Medulla oblongata (tissue), 1 donor: ENCODE measurements around the gene B3GNT8.
"Not testable (repeated sequence)": the region's sequence is repeated elsewhere in the genome, so short reads cannot be mapped to it uniquely, and the experiment has no call there.

Experiments used
- DNase-seq: peaks from one replicate; pipeline ENCODE4 v3.0.0-alpha.2; 2015; ENCODE audit errors: extremely low spot score

Gene B3GNT8

GRCh38 chr19:41426952-41427646, at the start of gene B3GNT8:
TSS of gene B3GNT8 (minus strand) at chr19:41427374. CDS start at chr19:41426778, 596 bp downstream.
- DNase-seq = peak; percentile 41

DNA sequence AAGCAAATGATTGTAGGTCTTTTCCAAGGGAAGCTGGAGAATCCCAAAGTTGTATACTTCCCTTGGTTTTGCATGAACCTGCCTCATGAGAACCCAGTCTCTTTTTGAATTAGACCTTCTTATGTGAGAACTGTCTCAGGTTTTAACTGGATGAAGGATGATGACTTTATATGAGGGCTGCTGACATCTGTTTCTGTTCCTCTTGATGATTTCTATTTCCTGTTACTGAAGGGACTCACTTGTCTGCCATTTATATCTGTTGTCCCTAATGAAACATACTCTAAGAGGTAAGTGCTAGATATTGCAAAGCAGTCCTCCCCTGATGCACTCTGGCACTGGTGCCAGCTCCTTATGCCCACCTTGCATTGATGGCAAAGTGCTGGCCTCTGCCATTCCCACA, 49.4 kb upstream of the B3GNT8 start:
- no peak for DNase-seq

DNA sequence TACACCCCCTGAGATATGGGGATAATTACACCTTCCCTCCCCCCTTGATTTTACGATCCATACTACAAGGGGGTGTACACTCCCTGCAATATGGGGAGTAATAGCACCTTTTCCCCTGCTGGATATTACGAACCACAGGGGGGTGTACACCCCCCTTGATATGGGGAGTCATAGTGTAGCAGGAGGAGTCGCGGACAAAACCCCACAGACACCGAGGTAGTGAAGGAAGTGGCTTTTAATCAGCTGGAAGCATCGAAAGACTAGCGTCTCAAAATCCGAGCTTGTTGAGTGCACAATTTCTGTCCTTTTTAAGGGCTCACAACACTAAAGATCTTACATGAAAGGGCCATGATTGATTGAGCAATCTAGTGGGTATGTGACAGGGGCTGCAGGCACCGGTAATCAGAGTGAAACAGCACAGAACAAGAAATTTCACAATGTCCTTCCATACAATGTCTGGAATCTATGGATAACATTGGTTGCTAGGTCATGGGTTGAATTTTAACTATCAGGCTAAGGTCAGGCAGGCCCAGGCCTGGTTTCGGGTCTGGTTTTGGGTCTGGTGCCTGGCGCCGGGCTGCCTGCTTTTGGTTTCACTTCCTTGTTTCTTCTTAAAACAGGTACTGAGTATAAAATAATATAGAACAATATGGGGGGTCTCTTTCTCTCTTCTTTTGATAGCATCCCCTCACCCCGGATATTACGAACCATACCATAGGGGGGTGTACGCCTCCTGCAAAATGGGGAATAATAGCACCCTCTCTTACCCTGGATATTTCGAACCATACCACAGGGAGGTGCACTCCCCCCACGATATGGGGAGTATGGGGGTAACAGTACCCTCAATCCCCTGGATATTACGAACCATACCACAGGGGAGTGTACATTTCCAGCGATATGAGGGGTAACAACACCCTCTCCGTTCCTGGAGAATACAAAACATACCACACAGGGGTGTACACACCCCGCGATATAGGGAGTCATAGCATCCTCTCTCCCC, 36.4 kb upstream of the B3GNT8 start:
- not testable (repeated sequence) for DNase-seq

- DNase-seq = no peak
These were observed 35.3 kb upstream of the B3GNT8 start for GRCh38 chr19:41462497-41462896.

DNA sequence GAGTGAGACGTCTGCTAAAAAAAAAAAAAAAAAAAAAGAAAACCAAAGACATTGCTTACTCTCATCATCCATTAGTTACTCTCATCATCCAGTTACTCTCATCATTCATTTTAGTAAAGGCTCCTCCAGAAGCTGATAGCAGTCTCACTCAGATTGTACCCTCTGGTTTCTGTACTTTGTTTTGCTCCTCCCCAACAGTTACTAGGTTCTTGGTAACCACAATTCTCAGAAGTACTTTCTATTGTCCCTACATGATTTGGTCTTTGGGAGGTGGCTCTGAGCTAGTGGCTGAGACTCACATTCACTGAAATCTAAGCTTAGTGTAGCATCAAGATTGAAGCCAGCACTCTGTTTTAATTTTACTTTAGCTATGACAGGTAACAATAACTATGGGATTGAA, 30.1 kb upstream of the B3GNT8 start:
- no peak for DNase-seq

DNA sequence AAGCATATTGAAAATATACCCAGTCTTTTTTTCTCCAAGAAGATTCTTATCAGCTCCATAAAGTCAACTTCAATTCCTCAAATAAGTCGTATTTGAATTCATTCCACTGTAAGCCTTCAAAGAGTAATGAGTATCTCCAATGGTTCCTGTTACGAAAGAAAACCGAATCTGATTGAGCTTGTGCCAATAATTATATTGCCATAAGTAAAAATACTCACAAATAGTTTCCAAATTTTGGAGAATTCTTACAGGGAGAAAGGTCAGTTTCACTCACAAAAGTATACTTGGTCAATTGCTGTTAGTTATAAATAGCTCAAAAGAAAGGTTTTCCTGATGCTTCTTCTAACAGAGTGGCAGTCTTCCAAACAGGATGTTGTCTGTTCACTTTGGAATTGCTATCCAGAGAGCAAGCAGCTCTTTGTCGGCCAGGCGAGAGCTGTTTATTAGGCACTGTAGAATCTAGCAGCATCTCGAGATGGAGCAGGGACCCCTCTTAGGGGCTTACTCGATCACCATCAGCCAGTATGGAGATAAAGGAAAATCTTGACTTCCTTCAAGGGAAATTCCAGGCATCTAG, 29.3 kb upstream of the B3GNT8 start:
- no peak for DNase-seq

DNA sequence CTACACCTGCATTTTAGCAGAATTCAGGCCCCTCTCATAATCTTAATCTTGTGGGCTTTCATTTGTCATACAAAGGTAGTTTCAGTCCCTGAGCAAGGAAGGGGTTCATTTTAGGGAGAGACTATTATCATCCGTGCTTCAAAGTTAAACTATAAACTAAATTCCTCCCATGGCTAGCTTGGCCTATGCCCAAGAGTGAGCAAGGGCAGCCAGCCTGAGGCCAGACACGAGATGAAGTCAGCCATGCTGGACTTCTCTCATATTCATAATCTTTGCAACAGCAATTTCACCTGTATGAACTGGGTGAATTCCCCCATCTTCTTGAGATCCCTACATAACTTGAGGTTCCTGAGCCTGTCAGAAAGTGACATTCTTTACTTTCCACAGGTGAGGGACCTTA, 28.8 kb upstream of the B3GNT8 start:
- DNase-seq = no peak

DNA sequence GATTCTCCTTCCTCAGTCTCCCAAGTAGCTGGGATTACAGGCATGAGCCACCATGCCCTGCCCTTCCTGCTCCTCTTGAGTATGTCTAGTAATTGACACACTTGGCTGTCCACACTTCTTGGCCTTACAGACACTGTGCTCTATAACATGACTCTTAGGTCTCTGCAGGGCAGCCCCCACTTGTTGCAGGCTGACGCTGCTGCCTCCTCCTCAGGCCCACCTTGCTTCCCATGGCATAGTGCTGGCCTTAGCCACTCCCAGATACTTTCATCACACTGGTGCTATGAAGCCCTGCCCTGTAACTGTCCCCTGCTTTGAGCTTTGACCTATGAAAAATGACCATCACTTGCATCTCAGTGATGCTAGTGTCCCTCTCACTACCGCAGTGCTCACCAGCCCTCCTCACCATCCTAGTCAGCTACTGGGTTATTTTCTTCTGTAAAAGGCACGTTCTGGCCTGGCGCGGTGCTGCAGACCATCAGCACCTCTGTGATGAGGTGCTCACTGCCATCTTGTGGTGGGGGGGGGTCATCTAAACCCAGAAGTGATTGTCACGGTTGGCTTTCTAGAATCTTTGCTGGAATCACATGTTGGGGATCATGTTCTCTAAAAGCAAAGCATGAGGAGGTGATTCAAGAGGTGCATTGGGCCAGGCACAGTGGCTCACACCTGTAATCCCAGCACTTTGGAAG, 25.6 kb upstream of the B3GNT8 start:
- DNase-seq = no peak

GRCh38 chr19:41449865-41450178, 22.6 kb upstream of the B3GNT8 start:
- no peak for DNase-seq

DNA sequence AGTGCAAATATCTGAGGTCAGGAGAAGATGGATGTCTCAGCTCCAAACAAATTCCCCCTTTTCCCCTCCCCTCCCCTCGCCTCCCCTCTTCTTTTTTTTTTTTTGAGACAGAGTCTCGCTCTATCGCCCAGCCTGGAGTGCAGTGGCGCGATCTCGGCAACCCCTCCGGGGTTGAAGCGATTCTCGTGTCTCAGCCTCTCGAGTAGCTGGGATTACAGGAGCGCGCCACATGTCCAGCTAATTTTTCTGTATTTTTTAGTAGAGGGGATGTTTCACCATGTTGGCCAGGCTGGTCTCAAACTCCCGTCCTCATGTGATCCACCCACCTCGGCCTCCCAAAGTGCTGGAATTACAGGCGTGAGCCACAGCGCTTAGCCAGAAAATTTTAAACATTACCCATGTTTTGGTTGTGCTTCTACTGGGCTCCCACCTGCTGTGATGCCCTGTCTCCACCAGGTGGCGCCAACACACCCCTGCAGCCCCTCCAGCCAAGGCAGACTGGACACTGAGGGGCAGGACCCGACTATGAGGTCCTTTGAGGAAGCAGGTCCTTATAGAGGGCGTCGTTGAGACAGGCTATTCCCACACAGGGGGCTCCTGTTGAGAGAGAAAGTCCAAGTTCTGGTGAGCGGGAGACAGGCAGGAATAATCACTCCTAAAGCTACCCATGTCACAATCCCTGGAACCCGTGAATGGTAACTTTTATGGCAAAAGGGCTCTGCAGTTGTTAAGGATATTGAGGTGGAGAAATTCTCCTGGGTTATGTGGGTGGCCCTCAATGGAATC, 22.1 kb upstream of the B3GNT8 start:
- peak; percentile 83 for DNase-seq

DNA sequence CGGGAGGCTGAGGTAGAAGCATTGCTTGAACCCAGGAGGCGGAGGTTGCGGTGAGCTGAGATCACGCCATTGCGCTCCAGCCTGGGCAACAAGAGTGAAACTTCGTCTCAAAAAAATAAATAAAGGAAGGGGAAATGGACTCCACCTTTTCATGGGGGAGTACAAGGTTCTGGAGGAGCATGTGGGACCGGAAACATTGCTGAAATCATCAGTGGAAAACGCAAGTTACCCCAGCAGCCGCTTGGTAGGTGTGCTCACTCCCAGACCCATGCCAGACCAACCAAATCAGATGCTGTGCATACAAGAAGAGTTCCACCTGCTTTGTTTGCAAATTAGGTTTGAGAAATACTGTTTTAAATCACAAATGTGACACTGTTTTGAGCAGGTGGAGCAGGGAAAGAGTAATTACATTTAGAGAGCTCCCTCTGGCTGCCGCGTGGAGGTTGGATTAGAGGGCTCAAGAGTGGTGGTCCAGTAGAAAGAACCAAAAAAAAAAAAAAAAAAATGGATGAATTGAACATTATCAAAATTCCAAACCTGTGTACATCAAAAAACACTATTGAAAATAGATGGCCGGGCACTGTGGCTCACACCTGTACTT, 20.7 kb upstream of the B3GNT8 start:
- no peak for DNase-seq

- DNase-seq = no peak
These were observed 18.4 kb upstream of the B3GNT8 start for GRCh38 chr19:41445575-41445974.

DNA sequence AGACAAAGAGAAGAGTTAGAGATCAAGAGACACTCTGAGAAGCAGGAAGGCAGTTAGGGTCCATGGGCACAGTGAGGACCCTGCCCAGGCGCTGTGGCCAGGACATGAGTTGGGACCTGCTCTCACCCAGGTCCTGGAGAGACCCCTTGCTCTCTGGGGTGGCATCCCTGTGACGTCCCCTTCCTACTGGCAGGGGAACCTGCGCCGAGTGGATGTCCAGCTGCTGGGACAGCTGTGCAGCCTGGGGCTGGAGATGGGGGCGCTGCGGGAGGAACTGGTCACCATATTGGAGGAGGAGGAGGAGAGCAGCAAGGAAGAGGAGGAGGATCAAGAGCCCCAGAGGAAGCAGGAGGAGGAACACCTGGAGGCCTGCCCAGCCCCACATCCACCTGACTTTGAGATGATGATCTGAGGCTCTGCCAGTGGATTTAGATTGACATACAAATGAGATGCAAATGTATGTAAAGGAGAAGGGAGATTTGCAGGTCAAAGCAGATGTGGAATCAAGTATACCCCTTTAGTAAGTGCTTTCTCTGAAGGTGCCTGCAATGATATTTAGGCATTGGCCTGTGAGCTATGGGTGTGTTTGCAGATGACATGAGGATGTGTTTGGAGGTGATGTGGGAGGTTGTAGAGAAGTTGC, 16.8 kb upstream of the B3GNT8 start:
- no peak for DNase-seq

- no peak for DNase-seq
These were observed 15.5 kb upstream of the B3GNT8 start, which contains the start of gene ERICH4 for GRCh38 chr19:41442473-41443355. TSS of gene ERICH4 (plus strand) at chr19:41443156. CDS start at chr19:41443170, 14 bp downstream.

DNA sequence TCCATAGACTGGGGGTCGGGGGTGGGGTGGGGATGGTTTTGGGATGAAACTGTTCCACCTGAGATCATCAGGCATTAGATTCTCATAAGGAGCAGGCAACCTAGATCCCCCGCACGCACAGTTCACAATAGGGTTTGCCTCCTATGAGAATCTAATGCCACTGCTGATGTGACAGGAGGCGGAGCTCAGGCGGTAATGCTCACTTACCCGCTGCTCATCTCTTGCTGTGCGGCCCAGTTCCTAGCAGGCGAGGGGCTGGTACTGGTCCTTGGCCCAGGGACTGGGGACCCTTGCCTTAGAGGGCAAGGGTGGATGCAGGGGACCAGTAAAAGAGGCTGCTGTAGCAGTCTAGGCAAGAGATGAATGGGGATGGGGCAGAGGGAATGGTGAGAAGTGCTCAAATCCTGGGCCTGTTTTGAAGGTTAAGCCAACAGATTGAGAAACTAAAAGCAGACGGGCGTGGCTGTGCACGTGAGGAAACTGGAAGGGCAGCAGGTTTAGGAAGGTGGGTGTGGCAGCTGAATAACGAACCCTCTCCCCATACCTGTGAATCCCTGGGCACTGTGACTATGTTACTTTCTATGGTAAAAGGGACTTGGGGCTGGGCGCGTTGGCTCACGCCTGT, 14.3 kb upstream of the B3GNT8 start:
- DNase-seq = no peak

DNA sequence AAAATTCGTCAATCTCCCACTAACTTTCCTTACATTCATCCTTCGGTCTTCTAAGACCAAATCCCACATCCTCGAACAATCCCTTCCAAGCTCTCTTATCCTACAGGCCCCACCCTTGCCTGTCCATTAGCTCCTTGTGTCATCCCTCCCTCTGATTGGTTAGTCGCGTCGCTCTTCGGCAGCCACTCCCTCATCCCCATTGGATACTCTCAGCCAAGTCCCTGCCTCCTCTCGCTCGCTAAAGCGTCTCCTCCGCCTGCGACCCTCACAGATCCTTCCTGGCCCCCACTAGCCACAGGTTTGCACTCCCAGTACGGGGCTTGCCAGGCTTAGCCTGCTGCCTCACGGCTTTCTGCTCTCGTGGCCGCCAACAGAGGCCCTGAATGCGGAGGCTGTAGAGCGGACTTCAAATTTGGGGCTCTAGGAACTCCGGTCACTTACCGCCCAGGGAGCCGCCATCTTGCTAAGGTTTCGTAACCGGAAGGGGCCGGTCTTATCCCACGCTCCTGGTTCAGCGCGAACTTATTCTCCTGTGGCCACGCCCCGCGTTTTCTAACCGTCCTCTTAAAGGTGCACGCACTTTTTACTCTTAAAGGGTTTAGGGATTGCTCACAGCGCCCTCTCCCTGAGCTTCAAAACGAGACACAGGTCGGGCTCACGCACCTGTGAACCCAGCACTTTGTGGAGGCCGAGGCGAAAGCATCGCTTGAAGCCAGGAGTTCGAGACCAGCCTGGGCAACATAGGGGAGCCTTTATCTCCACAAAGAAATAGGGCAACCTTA, 12.5 kb upstream of the B3GNT8 start, which contains the start of gene DMAC2:
TSS of gene DMAC2 (minus strand) at position 472 of the 782 bp plus-strand sequence. CDS start at position 459, 13 bp downstream.
- peak; percentile 98 for DNase-seq

GRCh38 chr19:41437944-41438574, 10.9 kb upstream of the B3GNT8 start:
- no peak for DNase-seq

GRCh38 chr19:41436674-41436951, 9.4 kb upstream of the B3GNT8 start:
- no peak for DNase-seq
